Fibroblast of skin of back (primary cell): Measurements from ENCODE around the gene AGL.
"Not testable (repeated sequence)": the region's sequence is repeated elsewhere in the genome, so short reads cannot be mapped to it uniquely, and the experiment has no call there.

ENCODE experiments used
- DNase-seq: peaks from one replicate; pipeline ENCODE4 v3.0.0-alpha.2; 2013

AGL gene

GRCh38 chr1:99944192-99944591, 94.0 kb downstream of the AGL start:
- DNase-seq = no peak

GRCh38 chr1:99945174-99945573, 95.0 kb downstream of the AGL start:
- no peak for DNase-seq

DNA sequence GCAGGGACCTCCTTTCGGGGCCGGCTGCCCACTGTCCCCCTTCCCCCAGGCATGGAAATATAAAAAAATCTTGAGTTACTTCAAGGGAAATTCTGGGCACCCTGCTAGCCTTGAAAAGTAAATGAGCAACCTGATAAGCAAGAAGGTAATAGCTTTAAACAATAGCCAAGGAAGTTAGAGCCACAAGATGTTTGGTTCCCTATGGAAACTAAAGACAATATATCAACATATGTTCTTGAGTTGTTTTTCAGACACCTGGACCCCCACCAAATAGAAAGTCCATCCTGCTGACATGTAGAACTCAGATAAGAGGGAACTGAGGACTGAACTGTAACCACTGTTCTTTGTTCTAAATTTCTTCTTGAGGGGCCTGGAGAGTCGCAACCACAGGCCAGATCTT, 100.3 kb downstream of the AGL start:
- DNase-seq = no peak

- DNase-seq = no peak
Measured at GRCh38 chr1:99952522-99952921, 102.4 kb downstream of the AGL start.

GRCh38 chr1:99955375-99955774, 105.2 kb downstream of the AGL start:
- no peak for DNase-seq

- peak; percentile 23 for DNase-seq
Measured at GRCh38 chr1:99956755-99957154, 106.6 kb downstream of the AGL start.

- no peak for DNase-seq
Measured at GRCh38 chr1:99957818-99958217, 107.7 kb downstream of the AGL start.

DNA sequence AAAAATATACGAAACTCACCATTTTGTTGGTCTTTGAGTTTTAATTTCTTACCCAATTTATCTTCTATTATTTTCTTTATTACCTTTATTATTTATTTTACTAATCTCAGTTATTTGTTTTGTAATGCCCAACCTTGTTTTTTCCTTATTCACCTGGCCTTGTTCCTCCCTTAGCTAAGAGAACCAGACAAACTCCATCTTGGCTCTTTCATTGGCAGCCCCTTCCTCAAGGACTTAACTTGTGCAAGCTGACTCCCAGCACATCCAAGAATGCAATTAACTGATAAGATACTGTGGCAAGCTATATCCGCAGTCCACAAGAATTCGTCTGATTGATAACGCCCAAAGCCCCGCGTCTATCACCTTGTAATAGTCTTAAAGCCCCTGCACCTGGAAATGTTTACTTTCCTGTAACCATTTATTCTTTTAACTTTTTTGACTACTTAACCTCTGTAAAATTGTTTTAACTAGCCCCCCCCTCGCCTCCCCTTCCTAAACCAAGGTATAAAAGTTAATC, 109.1 kb downstream of the AGL start:
- not testable (repeated sequence) for DNase-seq

DNA sequence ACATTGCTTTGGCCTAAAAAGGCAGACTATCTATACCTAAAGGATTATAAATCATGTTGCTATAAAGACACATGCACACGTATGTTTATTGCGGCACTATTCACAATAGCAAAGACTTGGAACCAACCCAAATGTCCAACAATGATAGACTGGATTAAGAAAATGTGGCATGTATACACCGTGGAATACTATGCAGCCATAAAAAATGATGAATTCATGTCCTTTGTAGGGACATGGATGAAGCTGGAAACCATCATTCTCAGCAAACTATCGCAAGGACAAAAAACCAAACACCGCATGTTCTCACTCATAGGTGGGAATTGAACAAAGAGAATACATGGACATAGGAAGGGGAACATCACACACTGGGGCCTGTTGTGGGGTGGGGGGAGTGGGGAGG, 110.1 kb downstream of the AGL start:
- not testable (repeated sequence) for DNase-seq

- DNase-seq = peak; percentile 77
Measured at GRCh38 chr1:99963041-99963795, 113.1 kb downstream of the AGL start.

DNA sequence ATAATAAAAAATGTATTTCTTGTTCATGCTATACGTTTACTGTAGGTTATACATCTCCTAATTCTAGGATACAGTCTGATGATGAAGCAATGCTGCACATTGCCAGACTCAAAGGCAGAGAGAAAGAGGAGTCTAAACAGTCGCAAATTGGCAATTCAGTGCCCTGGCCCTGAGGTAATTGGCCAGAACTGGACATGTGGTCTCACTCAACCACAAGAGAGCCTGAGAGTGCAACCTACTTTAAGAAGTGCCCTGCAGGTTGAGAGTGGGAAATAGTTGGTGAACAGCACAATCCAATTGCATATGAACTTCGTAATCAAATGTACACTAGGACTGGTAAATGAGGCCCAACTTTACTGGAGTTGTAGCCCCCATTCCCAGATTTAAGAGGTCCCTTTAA, 114.6 kb downstream of the AGL start:
- DNase-seq = no peak

- no peak for DNase-seq
Measured at GRCh38 chr1:99965646-99966375, 115.7 kb downstream of the AGL start.

DNA sequence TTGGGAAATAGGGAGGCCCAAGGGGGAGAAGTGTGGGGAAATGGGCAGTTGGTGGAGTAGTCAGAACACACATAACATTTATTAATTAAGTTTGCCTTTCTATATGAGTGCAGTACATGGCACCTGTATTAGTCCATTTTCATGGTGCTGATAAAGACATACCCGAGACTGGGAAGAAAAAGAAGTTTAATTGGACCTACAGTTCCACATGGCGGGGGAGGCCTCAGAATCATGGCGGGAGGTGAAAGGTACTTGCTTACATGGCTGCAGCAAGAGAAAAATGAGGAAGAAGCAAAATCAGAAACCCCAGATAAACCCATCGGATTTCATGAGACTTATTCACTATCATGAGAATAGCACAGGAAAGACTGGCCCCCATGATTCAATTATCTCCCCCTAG, 118.1 kb downstream of the AGL start:
- DNase-seq = no peak

GRCh38 chr1:99969260-99969728, 119.1 kb downstream of the AGL start:
- DNase-seq = no peak

- peak; percentile 74 for DNase-seq
Measured at GRCh38 chr1:99969729-99970621, 119.8 kb downstream of the AGL start, which contains the start of gene SLC35A3. Gene SLC35A3, plus strand, starts transcription at chr1:99969996. Its CDS starts 23,559 bp downstream, at chr1:99993555.

DNA sequence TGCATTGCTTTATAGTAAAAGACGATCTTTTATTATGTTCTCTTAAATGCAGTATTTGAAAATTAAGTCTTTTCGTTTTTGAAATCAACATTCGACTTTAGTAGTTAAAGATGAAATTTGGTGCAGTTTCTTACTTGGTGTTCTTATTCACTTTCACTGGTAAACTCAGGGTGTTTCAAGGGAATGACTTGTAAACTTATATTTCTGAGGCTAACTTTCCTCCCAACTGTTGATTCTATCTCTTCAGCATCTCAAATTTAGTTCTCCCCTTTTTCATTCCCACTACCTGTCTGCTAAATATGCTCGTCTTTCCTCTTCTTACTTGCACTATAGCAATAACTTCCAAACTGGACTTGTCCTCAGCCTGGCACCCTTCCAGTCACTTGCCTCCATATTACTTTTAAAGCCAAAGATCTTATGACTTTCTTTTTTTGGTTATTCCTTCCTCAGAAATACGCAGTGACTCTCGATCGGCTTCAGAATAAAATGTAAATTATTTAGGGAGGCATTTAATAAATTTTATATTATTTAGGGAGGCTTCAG, 120.6 kb downstream of the AGL start:
- no peak for DNase-seq

DNA sequence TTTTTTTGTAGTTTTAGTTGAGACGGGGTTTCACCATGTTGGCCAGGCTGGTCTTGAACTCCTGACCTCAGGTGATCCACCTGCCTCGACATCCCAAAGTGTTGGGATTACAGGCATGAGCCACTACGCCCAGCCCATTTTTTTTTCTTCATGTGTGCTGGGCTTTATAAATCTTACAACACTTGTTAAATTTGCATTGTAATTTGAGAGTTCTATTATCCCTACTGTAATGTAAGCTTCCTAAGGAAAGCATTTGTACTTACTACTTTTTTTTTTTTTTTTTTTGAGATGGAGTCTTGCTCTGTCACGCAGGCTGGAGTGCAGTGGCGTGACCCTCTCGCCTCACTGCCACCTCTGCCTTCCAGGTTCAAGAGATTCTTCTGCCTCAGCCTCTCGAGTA, 121.9 kb downstream of the AGL start:
- not testable (repeated sequence) for DNase-seq
